ENCODE measurements around the gene RAPGEF6. TPM values are rescaled to one million over a fixed set of nuclear protein-coding genes. Genes with fewer than 3 reads are reported as not detected.

The RAPGEF6 gene
- total RNA-seq, 1 experiment from 2014 or later = 17.4 TPM

GRCh38 chr5:131649161-131649560 lies 14.1 kb upstream of the RAPGEF6 start:
- no TSS peak for BruUV-seq (replicated peaks)
- CTCF ChIA-PET = no interaction called here
- Histone ChIP-seq H3K36me3 (ENCODE audit: control insufficient read depth, insufficient read depth, low read length) (peaks cover 1% of the 10 kb centered on the region), H3K27me3 (replicated peaks; ENCODE audit: control insufficient read depth, insufficient read depth, low read length) (no peaks in the 10 kb centered on the region), H3K4me1 (no peaks in the 10 kb centered on the region), H3K9me3 (no peaks in the 10 kb centered on the region), H3K4me3 (ENCODE audit: low read depth, low read length) (no peak overlapping the region)
- Mint-ChIP-seq H3K27me3 (ENCODE audit: insufficient read depth, unreplicated experiment) (no peaks in the 10 kb centered on the region), H3K4me3 (ENCODE audit: unreplicated experiment) (no peak overlapping the region), H3K9me3 (ENCODE audit: unreplicated experiment) (no peaks in the 10 kb centered on the region), H3K27ac (ENCODE audit: unreplicated experiment) (no peak overlapping the region), H3K36me3 (ENCODE audit: insufficient read depth, unreplicated experiment) (peaks cover 66% of the 10 kb centered on the region), H3K4me1 (ENCODE audit: low read depth, unreplicated experiment) (peaks cover 1% of the 10 kb centered on the region)
- no peak for DNase-seq
- intact Hi-C loops (cut with micrococcal nuclease; ENCODE audit: unreplicated experiment) = no loop called here
- no peak for TF ChIP-seq CTCF (IDR thresholded peaks at IDR 0.05; ENCODE audit: insufficient read depth in 1 of 2, low read depth in 1 of 2, low read length in 1 of 2, severe bottlenecking in 1 of 2, unreplicated experiment in 1 of 2)
- POLR2A ChIA-PET = no interaction called here

GRCh38 chr5:131647048-131647769 lies 12.2 kb upstream of the RAPGEF6 start:
- H3K4me3 Mint-ChIP-seq (ENCODE audit: unreplicated experiment) = no peak overlapping the region
- Histone ChIP-seq H3K27me3 (replicated peaks; ENCODE audit: control insufficient read depth, insufficient read depth, low read length) (no peaks in the 10 kb centered on the region), H3K9me3 (no peaks in the 10 kb centered on the region), H3K4me3 (ENCODE audit: low read depth, low read length) (no peak overlapping the region), H3K4me1 (no peaks in the 10 kb centered on the region), H3K36me3 (ENCODE audit: control insufficient read depth, insufficient read depth, low read length) (peaks cover 1% of the 10 kb centered on the region)
- ChIA-PET CTCF (no interaction called here), POLR2A (no interaction called here)
- no peak for DNase-seq
- no peak for TF ChIP-seq CTCF (IDR thresholded peaks at IDR 0.05; ENCODE audit: insufficient read depth in 1 of 2, low read depth in 1 of 2, low read length in 1 of 2, severe bottlenecking in 1 of 2, unreplicated experiment in 1 of 2)
- intact Hi-C loops (cut with micrococcal nuclease; ENCODE audit: unreplicated experiment) = no loop called here
- H3K27ac Mint-ChIP-seq (ENCODE audit: unreplicated experiment) = no peak overlapping the region
- H3K36me3 Mint-ChIP-seq (ENCODE audit: insufficient read depth, unreplicated experiment) = peaks cover 55% of the 10 kb centered on the region
- H3K4me1 Mint-ChIP-seq (ENCODE audit: low read depth, unreplicated experiment) = no peaks in the 10 kb centered on the region
- H3K9me3 Mint-ChIP-seq (ENCODE audit: unreplicated experiment) = no peaks in the 10 kb centered on the region
- H3K27me3 Mint-ChIP-seq (ENCODE audit: insufficient read depth, unreplicated experiment) = no peaks in the 10 kb centered on the region
- no TSS peak for BruUV-seq (replicated peaks)

DNA sequence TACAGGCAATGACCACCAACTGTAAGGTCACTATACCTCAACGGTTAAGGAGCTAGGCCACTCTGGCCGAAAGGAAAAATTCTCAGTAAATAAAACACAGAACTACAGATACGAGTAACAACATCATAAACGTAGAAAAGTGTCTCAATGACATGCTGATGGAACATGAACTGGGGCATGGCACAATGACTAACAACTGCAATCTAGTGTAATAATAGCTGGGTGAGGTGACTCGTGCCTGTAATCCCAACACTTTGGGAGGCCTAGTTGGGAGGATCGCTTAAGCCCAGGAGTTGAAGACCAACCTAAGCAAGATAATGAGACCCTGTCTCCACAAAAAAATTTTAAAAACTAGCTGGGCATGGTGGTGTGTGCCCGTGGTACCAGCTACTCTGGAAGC lies 9.8 kb upstream of the RAPGEF6 start:
- Mint-ChIP-seq H3K4me1 (ENCODE audit: low read depth, unreplicated experiment) (no peaks in the 10 kb centered on the region), H3K9me3 (ENCODE audit: unreplicated experiment) (no peaks in the 10 kb centered on the region), H3K4me3 (ENCODE audit: unreplicated experiment) (no peak overlapping the region), H3K27ac (ENCODE audit: unreplicated experiment) (no peak overlapping the region), H3K36me3 (ENCODE audit: insufficient read depth, unreplicated experiment) (peaks cover 37% of the 10 kb centered on the region), H3K27me3 (ENCODE audit: insufficient read depth, unreplicated experiment) (no peaks in the 10 kb centered on the region)
- CTCF ChIA-PET = no interaction called here
- Histone ChIP-seq H3K36me3 (ENCODE audit: control insufficient read depth, insufficient read depth, low read length) (no peaks in the 10 kb centered on the region), H3K27me3 (replicated peaks; ENCODE audit: control insufficient read depth, insufficient read depth, low read length) (no peaks in the 10 kb centered on the region), H3K4me3 (ENCODE audit: low read depth, low read length) (no peak overlapping the region), H3K4me1 (no peaks in the 10 kb centered on the region), H3K9me3 (no peaks in the 10 kb centered on the region)
- DNase-seq = no peak
- BruUV-seq (replicated peaks) = no TSS peak
- POLR2A ChIA-PET = no interaction called here
- no peak for TF ChIP-seq CTCF (IDR thresholded peaks at IDR 0.05; ENCODE audit: insufficient read depth in 1 of 2, low read depth in 1 of 2, low read length in 1 of 2, severe bottlenecking in 1 of 2, unreplicated experiment in 1 of 2)
- intact Hi-C loops (cut with micrococcal nuclease; ENCODE audit: unreplicated experiment) = no loop called here
